H1 (cell line): ENCODE measurements around the gene ATG16L1. TPM values are rescaled to one million over a fixed set of nuclear protein-coding genes. Genes with fewer than 3 reads are reported as not detected.

Source experiments
- CTCF ChIA-PET: fragments of 300-600 bp; sonication (Branson Sonifier 250); formaldehyde crosslinking; loops from one replicate; lab custom pipeline; 2021; ENCODE audit not compliant: partially characterized antibody; lab: Charles Lee
- POLR2A ChIA-PET: fragments of 300-600 bp; sonication (Branson Sonifier 250); formaldehyde crosslinking; loops from one replicate; lab custom pipeline; 2021; ENCODE audit warnings: inconsistent platforms; ENCODE audit not compliant: partially characterized antibody; lab: Charles Lee
- DNase-seq, 2 experiments: peaks; one replicate each; pipeline versions ENCODE4 v3.0.0 to v3.0.0-alpha.2; 2010 to 2022; ENCODE audit warnings: low spot score in 2 of 2, low read depth in 1 of 2, mixed read lengths in 1 of 2
- FAIRE-seq: peaks from 2 replicates; lab custom pipeline; 2011; peaks lifted over from hg19 to GRCh38; lab: Jason Lieb, UNC
- H2AFZ ChIP-seq: 2 replicates; pipeline ENCODE4 v1.8.1; 2012; ENCODE audit warnings: low read length, inconsistent platforms
- H2AK5ac ChIP-seq: 2 replicates; pipeline ENCODE4 v1.6.1; 2013; ENCODE audit warnings: low read depth, low read length
- H2BK120ac ChIP-seq: replicated peaks from 2 replicates; pipeline ENCODE3; 2013; ENCODE audit warnings: low read depth, low read length, inconsistent platforms
- H2BK12ac ChIP-seq: 2 replicates; pipeline ENCODE4 v1.6.1; 2013; ENCODE audit warnings: low read depth, low read length
- H2BK15ac ChIP-seq: 2 replicates; pipeline ENCODE4 v1.6.1; 2013; ENCODE audit warnings: low read length
- H2BK20ac ChIP-seq: 2 replicates; pipeline ENCODE4 v1.6.1; 2013; ENCODE audit warnings: low read length
- H2BK5ac ChIP-seq: 2 replicates; pipeline ENCODE4 v1.6.1; 2013; ENCODE audit warnings: low read depth, low read length
- H3K14ac ChIP-seq: 2 replicates; pipeline ENCODE4 v1.6.1; 2013; ENCODE audit warnings: inconsistent platforms; ENCODE audit not compliant: insufficient read length
- H3K18ac ChIP-seq: 2 replicates; pipeline ENCODE4 v1.6.1; 2013; ENCODE audit warnings: low read length; ENCODE audit errors: extremely low read depth
- H3K23ac ChIP-seq: 2 replicates; pipeline ENCODE4 v1.6.1; 2013; ENCODE audit warnings: inconsistent platforms; ENCODE audit not compliant: insufficient read length
- H3K23me2 ChIP-seq: 2 replicates; pipeline ENCODE4 v1.6.1; 2013; ENCODE audit warnings: low read depth, low read length
- H3K27ac ChIP-seq: 2 replicates; pipeline ENCODE4 v1.6.1; 2011; ENCODE audit warnings: low read depth, low read length, inconsistent platforms
- H3K27me3 ChIP-seq, 4 experiments: replicated peaks in 1 of 4; 1 replicate in 1 of 4; 2 replicates in 3 of 4; pipeline versions ENCODE4 v1.6.1 to v1.8.1; 2011 to 2013; ENCODE audit warnings: low read length in 3 of 4, mild to moderate bottlenecking in 3 of 4, inconsistent platforms in 2 of 4, mixed read lengths in 2 of 4, moderate library complexity in 1 of 4; ENCODE audit not compliant: control insufficient read depth in 3 of 4, insufficient read depth in 3 of 4; ENCODE audit errors: extremely low read depth in 1 of 4
- H3K36me3 ChIP-seq, 4 experiments: 2 replicates each; pipeline versions ENCODE4 v1.6.1 to v1.8.1; 2011 to 2013; ENCODE audit warnings: mild to moderate bottlenecking in 4 of 4, low read length in 3 of 4, moderate library complexity in 2 of 4, control low read depth in 1 of 4, inconsistent platforms in 1 of 4; ENCODE audit not compliant: insufficient read depth in 4 of 4, control insufficient read depth in 2 of 4
- H3K4ac ChIP-seq: replicated peaks from 2 replicates; pipeline ENCODE3; 2013; ENCODE audit warnings: low read length, low read depth, mixed read lengths, inconsistent platforms; ENCODE audit not compliant: insufficient read length
- H3K4me1 ChIP-seq, 4 experiments: replicated peaks in 1 of 4; 1 replicate in 1 of 4; 2 replicates in 3 of 4; pipeline versions ENCODE4 v1.6.1 to v1.8.1; 2011 to 2013; ENCODE audit warnings: low read length in 3 of 4, inconsistent platforms in 2 of 4, mixed read lengths in 1 of 4; ENCODE audit not compliant: insufficient read depth in 4 of 4, control insufficient read depth in 3 of 4
- H3K4me2 ChIP-seq, 2 experiments: 2 replicates each; pipeline versions ENCODE4 v1.6.1 to v1.8.1; 2011 to 2013; ENCODE audit warnings: low read depth in 2 of 2, low read length in 2 of 2, control low read depth in 1 of 2, inconsistent platforms in 1 of 2, mild to moderate bottlenecking in 1 of 2; ENCODE audit not compliant: insufficient read depth in 1 of 2
- H3K4me3 ChIP-seq, 4 experiments: fragments of 200-600, 300-600 bp in 1 of 4; sonication (generic), shearing (Covaris generic), sonication (Bioruptor Twin) in 1 of 4; 2 replicates each; pipeline versions ENCODE4 v1.5.1 to v1.8.1; 2011 to 2016; ENCODE audit warnings: low read length in 4 of 4, low read depth in 3 of 4, control low read depth in 2 of 4, inconsistent platforms in 2 of 4, mild to moderate bottlenecking in 2 of 4, mixed read lengths in 1 of 4, moderate library complexity in 1 of 4; ENCODE audit not compliant: insufficient read depth in 2 of 4; ENCODE audit errors: extremely low read depth in 1 of 4
- H3K56ac ChIP-seq: replicated peaks from 2 replicates; pipeline ENCODE3; 2013; ENCODE audit warnings: low read depth, mild to moderate bottlenecking, mixed read lengths, low read length, inconsistent platforms; ENCODE audit not compliant: insufficient read length
- H3K79me1 ChIP-seq: 2 replicates; pipeline ENCODE4 v1.6.1; 2013; ENCODE audit warnings: low read depth, low read length, control low read depth
- H3K79me2 ChIP-seq, 2 experiments: 2 replicates each; pipeline versions ENCODE4 v1.6.1 to v1.8.1; 2012 to 2013; ENCODE audit warnings: low read length in 2 of 2, mild to moderate bottlenecking in 2 of 2, inconsistent platforms in 1 of 2; ENCODE audit not compliant: insufficient read depth in 2 of 2, control insufficient read depth in 1 of 2
- H3K9ac ChIP-seq, 4 experiments: replicated peaks in 1 of 4; 1 replicate in 1 of 4; 2 replicates in 3 of 4; pipeline versions ENCODE4 v1.6.1 to v1.8.1; 2011 to 2013; ENCODE audit warnings: low read depth in 3 of 4, low read length in 3 of 4, control low read depth in 2 of 4, mild to moderate bottlenecking in 2 of 4, moderate library complexity in 2 of 4, inconsistent platforms in 1 of 4; ENCODE audit errors: extremely low read depth in 1 of 4
- H3K9me3 ChIP-seq, 2 experiments: 2 replicates each; pipeline versions ENCODE4 v1.6.1 to v1.8.1; 2012 to 2013; ENCODE audit warnings: mild to moderate bottlenecking in 2 of 2, moderate library complexity in 2 of 2, control low read depth in 1 of 2, inconsistent platforms in 1 of 2, low read depth in 1 of 2, low read length in 1 of 2, mixed read lengths in 1 of 2; ENCODE audit not compliant: insufficient read depth in 2 of 2
- H4K20me1 ChIP-seq, 2 experiments: replicated peaks in 1 of 2; 2 replicates each; pipeline versions ENCODE3 to v1.8.1; 2011 to 2013; ENCODE audit warnings: inconsistent platforms in 2 of 2, low read length in 2 of 2, mild to moderate bottlenecking in 1 of 2; ENCODE audit not compliant: insufficient read depth in 2 of 2, control insufficient read depth in 1 of 2
- H4K5ac ChIP-seq: 2 replicates; pipeline ENCODE4 v1.6.1; 2013; ENCODE audit warnings: low read length, low read depth, mixed read lengths, inconsistent platforms; ENCODE audit not compliant: insufficient read length
- H4K8ac ChIP-seq: 2 replicates; pipeline ENCODE4 v1.8.0; 2013; ENCODE audit warnings: mild to moderate bottlenecking, moderate library complexity, low read length, inconsistent platforms; ENCODE audit not compliant: insufficient read depth; ENCODE audit errors: extremely low read depth
- H4K91ac ChIP-seq: replicated peaks from 2 replicates; pipeline ENCODE3; 2013; ENCODE audit warnings: low read length, mixed read lengths, inconsistent platforms; ENCODE audit not compliant: insufficient read length
- BRCA1 ChIP-seq: IDR thresholded peaks from 2 replicates; pipeline ENCODE4 v1.6.1; 2012; ENCODE audit warnings: low read depth, low read length, improper control_type of control experiment
- CBX8 ChIP-seq: fragments of 300-800, 300-1000 bp; sonication (generic); IDR thresholded peaks from 2 replicates; pipeline ENCODE4 v1.7.1; 2016; ENCODE audit warnings: low read depth, low read length, borderline replicate concordance
- HDAC6 ChIP-seq: IDR thresholded peaks from one replicate; pipeline ENCODE4 v1.7.1; 2012; ENCODE audit warnings: low read depth, mild to moderate bottlenecking, inconsistent platforms, low read length, moderate library complexity
- NRF1 ChIP-seq: IDR thresholded peaks from 2 replicates; pipeline ENCODE4 v1.6.1; 2011; ENCODE audit warnings: mild to moderate bottlenecking, low read depth, low read length, improper control_type of control experiment
- POU5F1 ChIP-seq: IDR thresholded peaks from 2 replicates; pipeline ENCODE4 v1.6.1; 2011; ENCODE audit warnings: low read depth, mild to moderate bottlenecking, low read length, moderate library complexity
- RXRA ChIP-seq: IDR thresholded peaks from 2 replicates; pipeline ENCODE4 v1.6.1; 2011; ENCODE audit warnings: low read depth, mild to moderate bottlenecking, low read length, moderate library complexity; ENCODE audit not compliant: insufficient read depth
- SAP30 ChIP-seq: fragments of 300-600 bp; sonication (generic); IDR thresholded peaks from 2 replicates; pipeline ENCODE4 v1.7.1; 2012; ENCODE audit warnings: low read length, moderate library complexity, mild to moderate bottlenecking, inconsistent platforms; ENCODE audit not compliant: insufficient read depth, insufficient replicate concordance
- SUZ12 ChIP-seq: fragments of 200-600 bp; sonication (generic); IDR thresholded peaks from 2 replicates; pipeline ENCODE4 v1.6.1; 2012; ENCODE audit warnings: mild to moderate bottlenecking, inconsistent platforms, low read length, moderate library complexity, mixed read lengths
- TEAD4 ChIP-seq: IDR thresholded peaks from 2 replicates; pipeline ENCODE4 v1.6.1; 2012; ENCODE audit warnings: low read depth, low read length, inconsistent platforms, mixed read lengths
- WGBS, 2 experiments: shearing (Covaris generic) in 1 of 2; methylation state at CpG; one replicate each; pipeline versions ENCODE4 v1.1.6 to v1.1.7; 2013 to 2015; ENCODE audit warnings: low lambda C conversion rate in 2 of 2, mixed read lengths in 2 of 2, inconsistent platforms in 1 of 2, low coverage in 1 of 2, missing lambda C conversion rate in 1 of 2; ENCODE audit not compliant: insufficient replicate concordance in 2 of 2, insufficient coverage in 1 of 2, insufficient read length in 1 of 2; ENCODE audit errors: extremely low coverage in 1 of 2, missing lambda C conversion rate in 1 of 2; 5-methylcytosine and 5-hydroxymethylcytosine counted together
- polyA plus RNA-seq, 7 experiments: library from polyadenylated mRNA; depleted of rRNA in 3 of 7; stranded (reverse) in 5 of 7; unstranded in 2 of 7; fragments of >200 nt in 5 of 7; fragments of 200-250 nt in 2 of 7; gene quantifications; 1 replicate in 5 of 7; 2 replicates in 1 of 7; 4 replicates in 1 of 7; pipeline versions ENCODE4 v1.2.1 to v1.2.3, GENCODE V29; 2011 to 2013; ENCODE audit warnings: missing spikeins in 2 of 7, mixed read lengths in 2 of 7
- total RNA-seq: library from RNA; stranded (reverse); fragmentation: NEBNext Ultra II Directional; extraction: Animal tissue kit (Norgen Biotek cat#: 25700); gene quantifications from 2 replicates; pipeline ENCODE4 v1.2.1, GENCODE V29; 2021
- TF ChIP-seq, protein P1 (sequence below): IDR thresholded peaks from 2 replicates; pipeline ENCODE4 v1.6.1; 2012; ENCODE audit warnings: inconsistent platforms
- TF ChIP-seq, protein P2 (sequence below): IDR thresholded peaks from 2 replicates; pipeline ENCODE4 v1.6.1; 2011; ENCODE audit warnings: low read depth, mild to moderate bottlenecking, low read length; ENCODE audit not compliant: insufficient read depth

The ATG16L1 gene
- total and polyA plus RNA-seq, 2 of the 8 experiments (the other 6 are each of a cell fraction or from before 2014, with no cell fraction given) = 18.3 to 31.0 TPM

DNA sequence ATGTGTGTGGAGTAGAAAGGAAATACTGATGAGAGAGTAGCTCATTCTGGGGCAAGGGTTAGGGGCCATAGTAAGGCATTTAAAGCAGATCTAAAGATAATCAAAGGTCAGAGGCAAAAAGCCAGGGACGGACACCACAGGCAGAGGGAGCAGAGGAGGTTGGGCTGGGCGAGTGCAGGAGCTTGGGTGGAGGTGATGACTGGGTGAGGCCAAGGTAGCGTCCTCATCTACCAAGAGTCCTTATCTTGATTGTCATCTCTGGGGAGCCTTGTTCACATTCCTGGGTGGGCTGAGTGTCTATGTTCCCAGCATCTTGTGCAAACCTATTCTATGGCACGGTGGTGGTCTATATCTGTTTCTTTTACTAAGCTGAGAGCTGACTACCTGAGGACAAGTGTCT, 30.1 kb downstream of the ATG16L1 start:
- H4K8ac ChIP-seq = no peak overlapping the region
- H4K91ac ChIP-seq = no peak overlapping the region
- H3K56ac ChIP-seq = no peak overlapping the region
- no peaks in the 10 kb centered on the region for H3K27me3 ChIP-seq
- no peak overlapping the region for H3K4ac ChIP-seq
- H3K4me1 ChIP-seq = no peaks in the 10 kb centered on the region
- ChIA-PET CTCF (interaction anchor here (0.6 kb wide), 1 partner anchor 15 kb away, joined by 3 read pairs; no protein-coding TSS in a partner anchor), POLR2A (interaction anchor here (2.5 kb wide), 1 partner anchor 8 kb away, joined by 9 read pairs; no protein-coding TSS in a partner anchor)
- no peak overlapping the region for H3K18ac ChIP-seq
- no peak overlapping the region for H3K4me3 ChIP-seq
- FAIRE-seq (no peak), DNase-seq (no peak)
- H4K5ac ChIP-seq = no peak overlapping the region
- peaks cover 2 to 4% of the 10 kb centered on the region in 2 experiments for H4K20me1 ChIP-seq
- H2BK20ac ChIP-seq = no peak overlapping the region
- no peak overlapping the region for H3K27ac ChIP-seq
- no peaks in the 10 kb centered on the region for H3K79me1 ChIP-seq
- no peak overlapping the region for H2BK15ac ChIP-seq
- TF ChIP-seq SAP30 (no peak), SUZ12 (no peak), BRCA1 (no peak), RXRA (no peak), TEAD4 (no peak), POU5F1 (no peak), CBX8 (no peak), HDAC6 (no peak), NRF1 (no peak)
- TF ChIP-seq, protein P1, sequence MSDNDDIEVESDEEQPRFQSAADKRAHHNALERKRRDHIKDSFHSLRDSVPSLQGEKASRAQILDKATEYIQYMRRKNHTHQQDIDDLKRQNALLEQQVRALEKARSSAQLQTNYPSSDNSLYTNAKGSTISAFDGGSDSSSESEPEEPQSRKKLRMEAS = no peak
- TF ChIP-seq, protein P2, sequence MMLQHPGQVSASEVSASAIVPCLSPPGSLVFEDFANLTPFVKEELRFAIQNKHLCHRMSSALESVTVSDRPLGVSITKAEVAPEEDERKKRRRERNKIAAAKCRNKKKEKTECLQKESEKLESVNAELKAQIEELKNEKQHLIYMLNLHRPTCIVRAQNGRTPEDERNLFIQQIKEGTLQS = no peak
- H2AFZ ChIP-seq = no peak overlapping the region
- H3K14ac ChIP-seq = no peak overlapping the region
- WGBS, 2 experiments = 88% methylated on average over 4 of the region's 4 CpGs; no CpG with 5 or more reads in 1 of the 2 experiments
- no peak overlapping the region for H2BK12ac ChIP-seq
- no peak overlapping the region for H2BK120ac ChIP-seq
- no peaks in the 10 kb centered on the region for H3K9me3 ChIP-seq
- no peak overlapping the region for H2BK5ac ChIP-seq
- H3K36me3 ChIP-seq = peaks cover 22 to 83% (median 66%) of the 10 kb centered on the region in 4 experiments
- no peaks in the 10 kb centered on the region for H3K79me2 ChIP-seq
- no peak overlapping the region for H2AK5ac ChIP-seq
- no peak overlapping the region for H3K23ac ChIP-seq
- no peak overlapping the region for H3K4me2 ChIP-seq
- no peak overlapping the region for H3K9ac ChIP-seq
- no peaks in the 10 kb centered on the region for H3K23me2 ChIP-seq
